ENCODE data around the gene FKBP1A.

FKBP1A gene

GRCh38 chr20:1392693-1393506 lies at the start of gene FKBP1A:
Gene FKBP1A, minus strand, starts transcription at chr20:1393054. Its CDS starts 56 bp downstream, at chr20:1392998.
- FAIRE-seq, result no peak

- no peak for FAIRE-seq
These were observed 49.5 kb upstream of the FKBP1A start for GRCh38 chr20:1442304-1442703.

GRCh38 chr20:1441133-1441532 lies 48.3 kb upstream of the FKBP1A start:
- no peak for FAIRE-seq

GRCh38 chr20:1440024-1440423 lies 47.2 kb upstream of the FKBP1A start:
- FAIRE-seq, result no peak

GRCh38 chr20:1438361-1438760 lies 45.5 kb upstream of the FKBP1A start:
- no peak for FAIRE-seq

- peak; percentile 76 for FAIRE-seq
These were observed 44.5 kb upstream of the FKBP1A start for GRCh38 chr20:1437235-1437904.

- FAIRE-seq, result no peak
These were observed 43.4 kb upstream of the FKBP1A start for GRCh38 chr20:1436263-1436662.

GRCh38 chr20:1435337-1435699 lies 42.5 kb upstream of the FKBP1A start:
- FAIRE-seq, result no peak

GRCh38 chr20:1434571-1435336 lies 41.9 kb upstream of the FKBP1A start:
- no peak for FAIRE-seq

- FAIRE-seq, result no peak
These were observed 38.3 kb upstream of the FKBP1A start for GRCh38 chr20:1431158-1431557.

GRCh38 chr20:1430004-1430451 lies 37.2 kb upstream of the FKBP1A start:
- FAIRE-seq, result no peak

- FAIRE-seq, result no peak
These were observed 36.4 kb upstream of the FKBP1A start for GRCh38 chr20:1429143-1429728.

- no peak for FAIRE-seq
These were observed 34.7 kb upstream of the FKBP1A start for GRCh38 chr20:1427457-1428054.

- no peak for FAIRE-seq
These were observed 33.5 kb upstream of the FKBP1A start for GRCh38 chr20:1426231-1426849.

- FAIRE-seq, result no peak
These were observed 31.5 kb upstream of the FKBP1A start for GRCh38 chr20:1424336-1424735.

- no peak for FAIRE-seq
These were observed 30.8 kb upstream of the FKBP1A start for GRCh38 chr20:1423625-1424106.

GRCh38 chr20:1423206-1423605 lies 30.4 kb upstream of the FKBP1A start:
- FAIRE-seq, result no peak

GRCh38 chr20:1422753-1423152 lies 29.9 kb upstream of the FKBP1A start:
- no peak for FAIRE-seq

GRCh38 chr20:1420066-1420465 lies 27.2 kb upstream of the FKBP1A start:
- FAIRE-seq, result no peak

- FAIRE-seq, result no peak
These were observed 25.5 kb upstream of the FKBP1A start for GRCh38 chr20:1418350-1418749.

GRCh38 chr20:1417790-1418189 lies 24.9 kb upstream of the FKBP1A start:
- no peak for FAIRE-seq

GRCh38 chr20:1417273-1417672 lies 24.4 kb upstream of the FKBP1A start:
- FAIRE-seq, result no peak
